Measurements from ENCODE around the gene BACH1. TPM values are rescaled to one million over a fixed set of nuclear protein-coding genes. Genes with fewer than 3 reads are reported as not detected.

The BACH1 gene
- total RNA-seq, 1 donor from 2014 or later = 123 TPM

- no peak for DNase-seq (ENCODE audit: low spot score)
- Mint-ChIP-seq H3K27me3 (ENCODE audit: low read depth) (no peaks in the 10 kb centered on the region), H3K4me1 (ENCODE audit: low read depth) (peaks cover 67% of the 10 kb centered on the region), H3K36me3 (ENCODE audit: low read depth) (peaks cover 12% of the 10 kb centered on the region), H3K4me3 (ENCODE audit: unreplicated experiment) (no peak overlapping the region), H3K27ac (ENCODE audit: unreplicated experiment) (no peak overlapping the region), H3K9me3 (ENCODE audit: low read depth) (no peaks in the 10 kb centered on the region)
- no peak for TF ChIP-seq CTCF (IDR thresholded peaks at IDR 0.05)
These were observed 39.5 kb downstream of the BACH1 start for GRCh38 chr21:29338256-29338655.

GRCh38 chr21:29340228-29340627 lies 41.5 kb downstream of the BACH1 start:
- no peaks in the 10 kb centered on the region for H3K9me3 Mint-ChIP-seq (ENCODE audit: low read depth)
- peaks cover 12% of the 10 kb centered on the region for H3K36me3 Mint-ChIP-seq (ENCODE audit: low read depth)
- peaks cover 64% of the 10 kb centered on the region for H3K4me1 Mint-ChIP-seq (ENCODE audit: low read depth)
- H3K4me3 Mint-ChIP-seq (ENCODE audit: unreplicated experiment) = no peak overlapping the region
- no peak for TF ChIP-seq CTCF (IDR thresholded peaks at IDR 0.05)
- peak overlapping the region; percentile 66 for H3K27ac Mint-ChIP-seq (ENCODE audit: unreplicated experiment)
- H3K27me3 Mint-ChIP-seq (ENCODE audit: low read depth) = no peaks in the 10 kb centered on the region
- DNase-seq (ENCODE audit: low spot score) = no peak

- Mint-ChIP-seq H3K4me3 (ENCODE audit: unreplicated experiment) (no peak overlapping the region), H3K27ac (ENCODE audit: unreplicated experiment) (peak overlapping the region; percentile 89), H3K27me3 (ENCODE audit: low read depth) (no peaks in the 10 kb centered on the region), H3K36me3 (ENCODE audit: low read depth) (peaks cover 11% of the 10 kb centered on the region), H3K9me3 (ENCODE audit: low read depth) (no peaks in the 10 kb centered on the region), H3K4me1 (ENCODE audit: low read depth) (peaks cover 57% of the 10 kb centered on the region)
- DNase-seq (ENCODE audit: low spot score) = no peak
- no peak for TF ChIP-seq CTCF (IDR thresholded peaks at IDR 0.05)
These were observed 43.7 kb downstream of the BACH1 start for GRCh38 chr21:29342363-29342957.

GRCh38 chr21:29343519-29343918 lies 44.8 kb downstream of the BACH1 start:
- Mint-ChIP-seq H3K27ac (ENCODE audit: unreplicated experiment) (peak overlapping the region; percentile 89), H3K9me3 (ENCODE audit: low read depth) (no peaks in the 10 kb centered on the region), H3K4me1 (ENCODE audit: low read depth) (peaks cover 67% of the 10 kb centered on the region), H3K27me3 (ENCODE audit: low read depth) (no peaks in the 10 kb centered on the region), H3K36me3 (ENCODE audit: low read depth) (peaks cover 11% of the 10 kb centered on the region), H3K4me3 (ENCODE audit: unreplicated experiment) (no peak overlapping the region)
- TF ChIP-seq CTCF (IDR thresholded peaks at IDR 0.05) = no peak
- DNase-seq (ENCODE audit: low spot score) = no peak

- Mint-ChIP-seq H3K4me3 (ENCODE audit: unreplicated experiment) (no peak overlapping the region), H3K27me3 (ENCODE audit: low read depth) (no peaks in the 10 kb centered on the region), H3K4me1 (ENCODE audit: low read depth) (peaks cover 74% of the 10 kb centered on the region), H3K36me3 (ENCODE audit: low read depth) (peaks cover 12% of the 10 kb centered on the region), H3K27ac (ENCODE audit: unreplicated experiment) (peak overlapping the region; percentile 22), H3K9me3 (ENCODE audit: low read depth) (no peaks in the 10 kb centered on the region)
- DNase-seq (ENCODE audit: low spot score) = no peak
- TF ChIP-seq CTCF (IDR thresholded peaks at IDR 0.05) = no peak
These were observed 47.6 kb downstream of the BACH1 start for GRCh38 chr21:29346281-29346680.
